ENCODE results near the gene PCBP3.

Gene PCBP3

DNA sequence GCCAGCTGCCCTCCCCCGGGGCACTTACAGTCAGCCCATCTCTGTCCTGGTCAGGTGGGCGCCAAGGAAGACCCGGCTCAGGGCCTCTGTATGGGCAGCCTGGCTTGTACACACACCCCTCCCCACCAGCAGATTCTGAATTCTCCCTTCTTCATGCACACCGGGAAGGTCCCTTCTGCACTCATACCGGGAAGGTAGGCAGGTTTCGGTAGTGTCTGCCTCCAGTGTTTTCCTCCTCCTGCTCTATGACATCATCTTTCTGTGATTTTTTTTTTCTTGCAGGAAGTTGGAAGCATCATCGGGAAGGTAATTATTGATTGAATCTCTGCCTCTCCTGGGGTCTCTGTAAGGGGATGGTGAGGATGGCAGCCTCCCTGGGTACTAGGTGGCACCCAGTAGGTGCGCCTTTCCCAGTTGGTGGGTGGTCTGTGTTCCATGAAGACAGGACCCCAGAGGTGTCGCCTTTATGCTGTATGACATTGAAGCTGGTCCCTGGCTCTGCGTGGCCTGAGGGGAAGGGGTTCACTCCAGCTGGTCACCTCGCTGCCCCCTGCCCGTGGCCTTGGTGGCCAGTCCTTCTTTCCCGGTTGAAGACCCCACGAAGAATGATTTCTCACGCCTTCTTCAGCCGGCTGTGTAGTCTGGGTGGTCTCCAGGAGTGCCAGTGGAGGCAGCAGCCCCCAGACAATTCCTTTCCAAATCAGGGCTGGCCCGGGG is 255.9 kb downstream of the PCBP3 start:
- DNase-seq = no peak

DNA sequence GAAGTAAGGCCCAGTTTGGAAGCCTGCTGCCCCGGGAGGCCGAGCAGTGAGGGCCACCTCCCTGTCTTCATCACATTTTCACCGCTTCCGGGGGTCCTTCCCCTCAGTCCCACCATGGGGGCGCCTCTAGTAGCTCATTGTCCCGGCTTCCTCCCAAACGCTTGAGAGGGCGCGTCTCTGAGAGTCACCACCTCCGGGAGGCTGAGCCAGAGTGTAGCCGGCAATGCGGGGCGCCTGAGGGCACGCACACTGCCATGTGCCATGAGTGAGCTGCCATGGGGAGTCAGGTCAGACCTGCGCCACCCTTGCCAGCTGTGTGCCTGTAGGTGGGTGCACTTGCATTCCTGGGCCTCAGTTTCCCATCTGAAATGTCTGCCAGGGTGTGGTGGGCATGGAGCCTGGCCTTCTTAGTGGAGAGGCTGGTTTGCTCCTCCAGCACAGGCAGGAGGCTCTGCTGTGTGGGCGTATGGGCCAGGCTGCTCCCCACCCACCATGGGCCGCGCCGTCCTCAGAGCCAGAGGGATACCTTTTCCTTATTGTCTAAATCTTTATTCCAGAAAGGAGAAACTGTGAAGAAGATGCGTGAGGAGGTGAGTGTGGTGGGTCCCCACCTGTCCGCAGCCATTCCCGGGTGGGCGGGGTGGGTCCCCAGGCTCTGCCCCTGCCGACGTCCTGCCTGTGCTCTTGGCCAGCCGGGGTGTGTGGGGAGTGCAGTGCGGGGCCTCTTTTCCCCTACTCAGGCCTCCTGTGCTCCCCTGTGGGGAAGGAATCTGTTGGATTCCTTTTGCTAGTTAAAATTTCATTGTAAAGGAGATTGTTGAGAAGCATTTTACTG is 256.7 kb downstream of the PCBP3 start:
- DNase-seq = no peak

DNA sequence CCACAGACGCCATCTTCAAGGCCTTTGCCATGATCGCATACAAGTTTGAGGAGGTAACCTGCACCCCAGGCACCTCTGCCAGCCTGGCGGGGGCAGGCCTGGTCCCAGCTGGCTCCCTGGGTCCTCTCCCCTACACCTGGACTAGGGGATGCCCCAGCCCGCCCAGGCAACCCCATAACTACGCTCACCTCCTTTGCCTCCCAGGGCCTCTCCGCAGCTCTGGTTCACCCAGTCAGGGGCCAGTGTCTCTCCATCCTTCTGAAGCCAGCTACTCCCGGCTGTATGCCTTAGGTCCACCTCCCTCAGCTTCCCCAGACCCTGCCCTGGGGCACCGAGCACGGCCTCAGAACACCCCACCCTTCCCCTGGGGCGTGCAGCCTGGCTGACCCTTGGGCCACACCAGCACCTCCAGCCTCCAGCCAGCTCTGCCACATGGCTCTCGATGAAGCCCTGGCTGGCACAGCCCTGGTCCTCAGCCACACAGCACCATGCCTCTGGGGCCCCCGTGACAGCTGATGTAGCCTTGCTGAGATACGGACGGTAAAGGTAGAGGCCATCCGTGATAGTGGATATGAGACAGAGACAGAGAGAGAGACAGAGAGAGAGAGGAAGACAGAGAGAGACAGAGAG is 257.7 kb downstream of the PCBP3 start:
- DNase-seq = no peak

DNA sequence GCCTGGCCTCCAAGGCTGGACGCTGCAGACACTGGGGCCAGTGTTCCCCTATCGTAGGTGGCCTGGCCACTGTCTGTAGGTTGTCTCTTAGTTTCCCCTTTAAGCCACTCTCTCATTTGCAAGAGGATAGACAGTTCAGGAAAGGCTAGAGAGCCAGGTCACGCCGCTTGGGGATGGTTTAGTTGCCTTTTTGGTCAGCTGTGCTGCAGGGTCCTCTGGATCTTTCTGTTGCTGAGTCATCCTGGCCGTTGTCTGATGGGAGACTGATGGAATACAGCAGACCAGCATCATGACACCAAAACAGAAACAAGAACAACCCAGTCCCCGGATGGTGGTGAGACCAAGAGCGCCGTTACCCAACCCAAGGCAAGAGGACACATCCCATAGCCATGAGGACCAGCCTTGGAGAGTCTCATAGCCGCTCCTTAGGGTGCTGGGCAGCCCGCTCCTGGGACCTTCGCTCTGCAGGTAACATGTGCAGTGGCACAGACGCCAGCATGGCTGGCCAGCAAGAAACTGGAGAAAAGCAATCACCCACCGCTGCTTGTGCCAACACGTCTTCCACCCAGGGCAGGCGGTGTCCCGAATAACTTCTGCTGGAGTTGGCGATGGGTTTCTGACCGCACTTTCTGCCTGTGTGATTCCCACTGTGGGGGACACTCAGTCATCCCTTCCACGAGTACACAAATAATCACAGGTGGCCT is 258.9 kb downstream of the PCBP3 start:
- DNase-seq = no peak

DNA sequence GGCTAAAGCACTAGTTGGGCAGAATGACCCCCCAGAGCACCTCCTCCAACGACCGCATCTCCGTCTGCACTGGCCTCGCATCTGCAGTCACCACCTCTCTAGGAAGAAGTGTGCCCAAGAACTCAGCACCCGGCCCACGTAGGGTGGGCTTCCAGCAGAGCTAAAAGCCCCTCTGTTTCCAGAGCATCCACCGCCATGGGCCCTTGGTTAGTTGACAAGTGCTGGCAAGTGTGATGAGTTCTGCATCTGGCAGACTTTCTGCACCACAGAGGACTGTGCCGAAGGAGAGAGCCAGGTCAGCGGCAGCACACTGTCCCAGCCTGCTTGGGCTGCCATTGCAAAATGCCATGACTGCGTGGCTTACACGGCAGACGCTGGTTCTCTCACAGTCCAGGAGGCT is 261.7 kb downstream of the PCBP3 start:
- no peak for DNase-seq

GRCh38 chr21:45906196-45906805 is 262.8 kb downstream of the PCBP3 start:
- DNase-seq = no peak

GRCh38 chr21:45906859-45907258 is 263.3 kb downstream of the PCBP3 start:
- DNase-seq = no peak

- DNase-seq = no peak
Measured at GRCh38 chr21:45908536-45909237, 265.2 kb downstream of the PCBP3 start.

DNA sequence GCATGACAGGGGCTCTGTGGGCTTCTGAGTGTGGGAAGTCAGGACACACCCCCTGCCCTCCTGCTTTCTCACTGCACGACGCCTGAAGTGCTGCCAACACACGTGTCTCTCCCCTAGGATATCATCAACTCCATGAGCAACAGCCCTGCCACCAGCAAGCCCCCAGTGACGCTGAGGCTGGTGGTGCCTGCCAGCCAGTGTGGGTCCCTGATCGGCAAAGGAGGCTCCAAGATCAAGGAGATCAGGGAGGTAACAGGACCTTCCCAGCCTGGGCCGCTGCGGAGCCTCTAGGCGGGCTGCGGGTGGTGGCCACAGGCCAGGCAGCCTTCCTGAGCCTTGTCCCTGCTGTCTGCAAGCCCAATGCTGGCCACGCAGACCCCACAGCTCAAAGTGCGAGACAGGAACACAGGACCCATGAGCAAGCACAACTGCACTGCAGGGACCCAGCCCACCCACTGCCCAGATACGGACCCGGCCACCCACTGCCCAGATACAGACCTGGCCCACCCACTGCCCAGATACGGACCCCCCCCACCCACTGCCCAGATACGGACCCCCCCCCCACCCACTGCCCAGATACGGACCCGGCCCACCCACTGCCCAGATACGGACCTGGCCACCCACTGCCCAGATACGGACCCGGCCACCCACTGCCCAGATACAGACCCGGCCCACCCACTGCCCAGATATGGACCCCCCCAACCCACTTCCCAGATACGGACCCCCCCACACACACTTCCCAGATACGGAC is 265.9 kb downstream of the PCBP3 start:
- DNase-seq = no peak

DNA sequence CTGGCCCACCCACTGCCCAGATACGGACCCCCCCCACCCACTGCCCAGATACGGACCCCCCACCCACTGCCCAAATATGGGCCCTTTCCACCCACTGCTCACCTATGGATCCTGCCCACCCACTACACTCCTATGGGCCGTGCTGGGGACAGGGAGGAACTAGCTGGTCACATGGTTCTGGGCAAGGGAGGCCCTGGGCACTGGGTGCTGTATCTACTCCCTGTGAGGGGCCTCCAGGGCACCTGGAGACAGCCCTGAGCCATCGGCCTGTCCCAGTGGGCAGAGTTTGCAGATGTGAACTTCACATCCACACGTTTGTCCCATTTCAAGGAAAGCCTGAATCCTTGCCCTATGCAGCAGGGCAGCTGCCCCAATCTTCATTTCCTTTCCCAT is 266.6 kb downstream of the PCBP3 start:
- no peak for DNase-seq

GRCh38 chr21:45910548-45911221 is 267.2 kb downstream of the PCBP3 start:
- DNase-seq = no peak

- no peak for DNase-seq
Measured at GRCh38 chr21:45911806-45912325, 268.3 kb downstream of the PCBP3 start.

DNA sequence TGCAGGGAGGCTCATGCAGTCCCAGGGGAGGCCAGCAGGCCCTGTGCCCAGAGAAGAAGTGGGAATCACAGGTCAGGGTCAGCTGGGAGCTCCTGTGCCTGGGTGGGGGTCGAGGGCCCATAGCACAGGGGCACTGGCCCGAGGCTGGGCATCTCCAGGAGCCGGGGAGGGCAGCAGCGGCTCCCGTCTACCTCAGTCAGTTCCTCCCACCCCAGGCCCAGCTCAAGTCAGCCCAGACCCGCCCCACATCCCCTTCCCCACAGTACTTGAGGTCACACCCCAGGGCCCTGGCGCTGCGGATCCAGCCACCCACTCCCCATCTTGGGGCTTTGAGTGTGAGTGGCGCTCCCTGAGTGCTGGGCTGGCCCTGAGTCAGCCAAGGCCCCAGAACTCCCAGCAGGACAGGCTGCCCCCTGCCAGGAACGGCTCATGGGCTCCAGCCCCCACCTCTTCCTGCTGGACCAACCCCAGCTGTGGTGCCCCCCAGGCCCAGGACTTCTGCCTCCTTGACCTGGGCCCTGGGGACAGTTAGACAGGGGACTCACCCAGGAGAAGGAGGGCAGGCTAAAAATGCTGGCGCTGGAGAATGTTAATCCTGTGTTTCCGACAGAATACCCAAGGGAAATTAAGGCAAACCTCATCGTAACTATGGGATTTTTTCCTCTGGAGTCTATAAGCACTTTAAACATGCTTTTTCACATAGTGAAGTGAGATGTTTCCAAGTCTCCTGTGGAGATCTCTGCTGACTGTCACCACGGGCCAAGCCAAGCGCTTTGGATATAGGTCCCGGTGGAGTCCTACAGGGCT is 269.3 kb downstream of the PCBP3 start:
- DNase-seq = no peak

GRCh38 chr21:45913418-45913765 is 269.9 kb downstream of the PCBP3 start:
- DNase-seq = no peak

- no peak for DNase-seq
Measured at GRCh38 chr21:45913886-45914285, 270.4 kb downstream of the PCBP3 start.

- DNase-seq = no peak
Measured at GRCh38 chr21:45914321-45914845, 270.9 kb downstream of the PCBP3 start.

- DNase-seq = no peak
Measured at GRCh38 chr21:45916011-45916840, 272.7 kb downstream of the PCBP3 start.

DNA sequence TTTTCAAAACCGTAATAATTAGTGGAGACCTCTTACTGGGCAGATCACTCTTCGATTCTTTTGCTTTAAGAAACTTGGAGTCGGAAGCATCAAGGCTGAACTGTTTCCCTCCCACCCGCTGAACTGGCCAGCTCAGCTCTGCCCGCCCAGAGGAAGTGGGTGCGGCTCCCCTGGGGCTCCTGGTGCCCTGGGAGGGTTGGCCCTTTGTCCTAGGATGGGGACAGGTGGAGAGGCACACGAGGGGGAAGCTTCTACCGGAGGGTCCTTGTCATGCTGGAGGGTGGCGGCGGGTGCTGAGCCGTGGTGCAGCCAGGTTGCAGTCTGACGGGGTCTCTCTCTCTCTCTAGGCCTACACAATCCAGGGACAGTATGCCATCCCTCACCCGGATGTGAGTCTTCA is 273.7 kb downstream of the PCBP3 start:
- no peak for DNase-seq

DNA sequence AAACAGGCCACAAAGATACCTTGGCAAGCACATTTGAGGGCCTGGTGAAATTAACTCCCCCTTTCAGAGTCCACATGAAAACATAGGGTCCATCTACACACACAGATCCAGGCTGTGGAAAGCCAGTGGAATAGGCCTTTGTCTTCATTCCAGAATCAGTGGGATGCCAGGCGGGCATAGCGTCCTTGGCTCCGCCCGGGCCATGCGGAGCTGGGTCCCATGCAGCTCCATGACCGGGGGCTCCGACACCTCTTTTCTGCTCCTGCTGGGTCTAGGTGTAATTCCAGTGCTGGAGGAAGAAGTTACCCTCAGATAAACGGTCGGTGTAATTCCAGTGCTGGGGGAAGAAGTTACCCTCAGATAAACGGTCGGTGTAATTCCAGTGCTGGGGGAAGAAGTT is 274.5 kb downstream of the PCBP3 start:
- no peak for DNase-seq

All from cerebellar nuclear complex (tissue), 1 donor.